HEK293 (cell line): ENCODE results near the gene NTN3.

Experiments used
- CTCF ChIA-PET: fragments of 350-600 bp; formaldehyde crosslinking; extraction: SDS; loops from one replicate; lab custom pipeline; 2021; ENCODE audit warnings: antibody characterized with exemption; lab: Yijun Ruan, JAX
- POLR2A ChIA-PET: fragments of 300-600 bp; formaldehyde crosslinking; extraction: SDS; loops from one replicate; lab custom pipeline; 2020; ENCODE audit warnings: antibody characterized with exemption, inconsistent platforms; lab: Yijun Ruan, JAX
- H3K27ac ChIP-seq: fragments of 200-500 bp; sonication (Bioruptor generic); 2 replicates; pipeline ENCODE4 v1.5.1; 2014; ENCODE audit warnings: low read depth, low read length, control low read depth, inconsistent platforms; ENCODE audit errors: extremely low read depth
- H3K36me3 ChIP-seq, 2 experiments: fragments of 200-500 bp in 1 of 2; sonication (Bioruptor generic) in 1 of 2; 1 replicate in 1 of 2; 2 replicates in 1 of 2; pipeline ENCODE4 v1.5.1; 2014 to 2017; ENCODE audit warnings: inconsistent platforms in 2 of 2, low read length in 2 of 2; ENCODE audit not compliant: control insufficient read depth in 2 of 2, insufficient read depth in 1 of 2
- H3K4me1 ChIP-seq: fragments of 200-500 bp; sonication (Bioruptor generic); 2 replicates; pipeline ENCODE4 v1.5.1; 2014; ENCODE audit warnings: mild to moderate bottlenecking, low read length, inconsistent platforms; ENCODE audit not compliant: control insufficient read depth, insufficient read depth
- H3K4me3 ChIP-seq: 2 replicates; pipeline ENCODE4 v1.5.1; 2011; ENCODE audit warnings: low read depth, mild to moderate bottlenecking, control low read depth, low read length, moderate library complexity
- H3K9me3 ChIP-seq: fragments of 200-500 bp; sonication (Bioruptor generic); 2 replicates; pipeline ENCODE4 v1.5.1; 2014; ENCODE audit warnings: low read depth, low read length, inconsistent platforms; ENCODE audit not compliant: control insufficient read depth, insufficient read depth
- ATF2 ChIP-seq: fragments of 450-650 bp; formaldehyde crosslinking; IDR thresholded peaks from 2 replicates; pipeline ENCODE4 v1.5.1; 2016; ENCODE audit warnings: missing biosample characterization, missing genetic modification characterization, low read depth
- BCL11A ChIP-seq: fragments of 450-650 bp; formaldehyde crosslinking; IDR thresholded peaks from 2 replicates; pipeline ENCODE4 v1.5.1; 2016; ENCODE audit warnings: low read depth, missing biosample characterization, missing genetic modification characterization
- HOXD13 ChIP-seq: sonication (generic); formaldehyde crosslinking; IDR thresholded peaks from 2 replicates; pipeline ENCODE4 v1.8.0; 2022; ENCODE audit warnings: missing genetic modification reagents, borderline replicate concordance
- PRDM2 ChIP-seq: fragments of 450-650 bp; formaldehyde crosslinking; IDR thresholded peaks from 2 replicates; pipeline ENCODE4 v1.5.1; 2016; ENCODE audit warnings: missing biosample characterization, missing genetic modification characterization, borderline replicate concordance
- RBAK ChIP-seq: fragments of 450-650 bp; formaldehyde crosslinking; IDR thresholded peaks from 2 replicates; pipeline ENCODE4 v1.5.1; 2016; ENCODE audit warnings: missing biosample characterization, missing genetic modification characterization
- SP7 ChIP-seq: fragments of 450-650 bp; formaldehyde crosslinking; IDR thresholded peaks from 2 replicates; pipeline ENCODE4 v1.5.1; 2016; ENCODE audit warnings: missing biosample characterization, missing genetic modification characterization
- ZNF2 ChIP-seq: fragments of 450-650 bp; formaldehyde crosslinking; IDR thresholded peaks from 2 replicates; pipeline ENCODE4 v1.5.1; 2016; ENCODE audit warnings: missing biosample characterization, missing genetic modification characterization
- ZNF26 ChIP-seq: fragments of 450-650 bp; formaldehyde crosslinking; IDR thresholded peaks from 2 replicates; pipeline ENCODE4 v1.5.1; 2016; ENCODE audit warnings: missing biosample characterization, missing genetic modification characterization
- ZNF302 ChIP-seq: fragments of 450-650 bp; formaldehyde crosslinking; IDR thresholded peaks from 2 replicates; pipeline ENCODE4 v1.5.1; 2016; ENCODE audit warnings: missing biosample characterization, missing genetic modification characterization, low read depth
- ZNF488 ChIP-seq: fragments of 450-650 bp; formaldehyde crosslinking; IDR thresholded peaks from 2 replicates; pipeline ENCODE4 v1.5.1; 2016; ENCODE audit warnings: missing biosample characterization, missing genetic modification characterization
- ZNF510 ChIP-seq: fragments of 450-650 bp; formaldehyde crosslinking; IDR thresholded peaks from 2 replicates; pipeline ENCODE4 v1.5.1; 2018; ENCODE audit warnings: mild to moderate bottlenecking, missing genetic modification characterization, missing biosample characterization; ENCODE audit not compliant: insufficient replicate concordance
- ZNF514 ChIP-seq: fragments of 450-650 bp; formaldehyde crosslinking; IDR thresholded peaks from 2 replicates; pipeline ENCODE4 v1.5.1; 2016; ENCODE audit warnings: missing biosample characterization, missing genetic modification characterization
- ZNF571 ChIP-seq: fragments of 450-650 bp; formaldehyde crosslinking; IDR thresholded peaks from 2 replicates; pipeline ENCODE4 v1.5.0; 2017; ENCODE audit warnings: missing biosample characterization, missing genetic modification characterization
- ZNF580 ChIP-seq: fragments of 450-650 bp; formaldehyde crosslinking; IDR thresholded peaks from 2 replicates; pipeline ENCODE4 v1.5.1; 2016; ENCODE audit warnings: missing biosample characterization, missing genetic modification characterization
- ZNF623 ChIP-seq: fragments of 450-650 bp; formaldehyde crosslinking; IDR thresholded peaks from 2 replicates; pipeline ENCODE4 v1.5.1; 2016; ENCODE audit warnings: missing biosample characterization, missing genetic modification characterization
- ZNF629 ChIP-seq: fragments of 450-650 bp; formaldehyde crosslinking; IDR thresholded peaks from 2 replicates; pipeline ENCODE4 v1.5.1; 2017; ENCODE audit warnings: missing biosample characterization, missing genetic modification characterization
- ZNF660 ChIP-seq: fragments of 450-650 bp; IDR thresholded peaks from 2 replicates; pipeline ENCODE4 v1.5.1; 2018; ENCODE audit warnings: missing biosample characterization, mild to moderate bottlenecking, missing genetic modification characterization
- ZNF843 ChIP-seq: fragments of 450-650 bp; formaldehyde crosslinking; IDR thresholded peaks from 2 replicates; pipeline ENCODE4 v1.5.1; 2016; ENCODE audit warnings: missing biosample characterization, missing genetic modification characterization

Gene NTN3

GRCh38 chr16:2493605-2494004 lies 22.5 kb downstream of the NTN3 start:
- H3K4me3 ChIP-seq: no peak overlapping the region

GRCh38 chr16:2494616-2495015 lies 23.5 kb downstream of the NTN3 start:
- no peaks in the 10 kb centered on the region for H3K9me3 ChIP-seq
- peaks cover 0 to 41% of the 10 kb centered on the region in 2 experiments; a peak in 2 of 3 replicates for H3K36me3 ChIP-seq
- ChIA-PET CTCF (interaction anchor here (0.7 kb wide), 1 partner anchor 65 kb away, joined by 3 read pairs; no protein-coding TSS in a partner anchor), POLR2A (interaction anchor here (0.8 kb wide), 1 partner anchor 243 kb away, joined by 3 read pairs; no protein-coding TSS in a partner anchor)
- no peak overlapping the region for H3K4me3 ChIP-seq
- H3K4me1 ChIP-seq: no peaks in the 10 kb centered on the region
- TF ChIP-seq ZNF510 (tag by site-specific recombination) (no peak), PRDM2 (no peak), SP7 (tag by site-specific recombination) (no peak), ZNF2 (tag by site-specific recombination) (no peak), ZNF571 (tag by site-specific recombination) (no peak), ZNF629 (tag by site-specific recombination) (no peak), BCL11A (tag by site-specific recombination) (no peak), ATF2 (tag by site-specific recombination) (no peak), ZNF488 (tag by site-specific recombination) (no peak), ZNF514 (tag by site-specific recombination) (no peak), RBAK (tag by site-specific recombination) (no peak), ZNF580 (no peak), ZNF660 (tag by site-specific recombination) (no peak), ZNF843 (tag by site-specific recombination) (no peak)
- no peak overlapping the region for H3K27ac ChIP-seq

More at GRCh38 chr16:2493605-2494004, 22.5 kb downstream of the NTN3 start:
- Histone ChIP-seq H3K36me3 (peaks cover 0 to 34% of the 10 kb centered on the region in 2 experiments; a peak in 2 of 3 replicates), H3K4me1 (no peaks in the 10 kb centered on the region)
- CTCF ChIA-PET: interaction anchor here (0.6 to 1.2 kb wide), 2 partner anchors 8 to 33 kb away, joined by 3 read pairs; no protein-coding TSS in a partner anchor
- POLR2A ChIA-PET: interaction anchor here (0.6 kb wide), 1 partner anchor 190 kb away, joined by 3 read pairs; no protein-coding TSS in a partner anchor
- TF ChIP-seq ZNF26 (tag by site-specific recombination): no peak
- no peak for TF ChIP-seq HOXD13 (CRISPR knock-in tag)
- TF ChIP-seq ZNF302 (tag by site-specific recombination): no peak
- no peak for TF ChIP-seq ZNF623
- TF ChIP-seq, all 188 proteins: peak for 0
- Histone ChIP-seq H3K27ac (no peak overlapping the region), H3K9me3 (no peaks in the 10 kb centered on the region)
